Measurements from ENCODE around the gene INO80E. TPM values are rescaled to one million over a fixed set of nuclear protein-coding genes. Genes with fewer than 3 reads are reported as not detected.

Gene INO80E
- total RNA-seq, 1 experiment from 2014 or later = 90.1 TPM

DNA sequence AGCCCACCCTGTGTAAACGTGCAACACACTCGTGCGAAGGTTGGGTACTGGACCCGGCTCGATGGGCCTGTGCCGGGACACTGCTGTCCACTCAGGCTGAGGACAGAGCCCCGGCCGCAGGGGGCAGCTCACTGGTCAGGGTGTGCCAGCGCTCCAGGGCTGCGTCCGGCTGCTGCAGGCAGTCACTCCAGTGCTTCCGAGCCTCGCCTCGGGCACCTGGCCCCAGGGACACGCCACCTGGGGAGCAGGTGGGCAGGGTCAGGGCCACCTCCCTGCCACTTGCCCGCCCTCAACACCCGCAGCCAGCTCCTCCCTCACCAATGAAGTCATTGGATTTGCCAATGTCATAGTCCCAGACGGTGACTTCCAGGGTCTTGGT, 10.0 kb downstream of the INO80E start:
- H3K4me3 Mint-ChIP-seq (ENCODE audit: unreplicated experiment) = no peak overlapping the region
- no peak for DNase-seq (ENCODE audit: unreplicated experiment)
- no TSS peak for BruUV-seq (replicated peaks)
- H3K9me3 Mint-ChIP-seq (ENCODE audit: unreplicated experiment) = no peaks in the 10 kb centered on the region
- H3K36me3 Mint-ChIP-seq (ENCODE audit: insufficient read depth, unreplicated experiment) = peaks cover 8% of the 10 kb centered on the region
- POLR2A ChIA-PET = interaction anchor here (0.6 to 2.5 kb wide), 6 partner anchors 10 to 197 kb away, joined by 3 to 9 read pairs (median 4); partner anchors contain the start of genes HIRIP3, INO80E and TAOK2
- no peak overlapping the region for H3K27ac Mint-ChIP-seq (ENCODE audit: low read depth, unreplicated experiment)
- TF ChIP-seq, protein P1, sequence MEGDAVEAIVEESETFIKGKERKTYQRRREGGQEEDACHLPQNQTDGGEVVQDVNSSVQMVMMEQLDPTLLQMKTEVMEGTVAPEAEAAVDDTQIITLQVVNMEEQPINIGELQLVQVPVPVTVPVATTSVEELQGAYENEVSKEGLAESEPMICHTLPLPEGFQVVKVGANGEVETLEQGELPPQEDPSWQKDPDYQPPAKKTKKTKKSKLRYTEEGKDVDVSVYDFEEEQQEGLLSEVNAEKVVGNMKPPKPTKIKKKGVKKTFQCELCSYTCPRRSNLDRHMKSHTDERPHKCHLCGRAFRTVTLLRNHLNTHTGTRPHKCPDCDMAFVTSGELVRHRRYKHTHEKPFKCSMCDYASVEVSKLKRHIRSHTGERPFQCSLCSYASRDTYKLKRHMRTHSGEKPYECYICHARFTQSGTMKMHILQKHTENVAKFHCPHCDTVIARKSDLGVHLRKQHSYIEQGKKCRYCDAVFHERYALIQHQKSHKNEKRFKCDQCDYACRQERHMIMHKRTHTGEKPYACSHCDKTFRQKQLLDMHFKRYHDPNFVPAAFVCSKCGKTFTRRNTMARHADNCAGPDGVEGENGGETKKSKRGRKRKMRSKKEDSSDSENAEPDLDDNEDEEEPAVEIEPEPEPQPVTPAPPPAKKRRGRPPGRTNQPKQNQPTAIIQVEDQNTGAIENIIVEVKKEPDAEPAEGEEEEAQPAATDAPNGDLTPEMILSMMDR (IDR thresholded peaks at IDR 0.05; ENCODE audit: unreplicated experiment) = no peak
- intact Hi-C loops (cut with micrococcal nuclease) = no loop called here
- H3K4me1 Mint-ChIP-seq (ENCODE audit: insufficient read depth, unreplicated experiment) = no peaks in the 10 kb centered on the region
- CTCF ChIA-PET = interaction anchor here (0.6 to 2.0 kb wide), 5 partner anchors 11 to 306 kb away, joined by 3 to 6 read pairs (median 3); no protein-coding TSS in a partner anchor
- H3K27me3 Mint-ChIP-seq (ENCODE audit: insufficient read depth, unreplicated experiment) = peaks cover 12% of the 10 kb centered on the region

DNA sequence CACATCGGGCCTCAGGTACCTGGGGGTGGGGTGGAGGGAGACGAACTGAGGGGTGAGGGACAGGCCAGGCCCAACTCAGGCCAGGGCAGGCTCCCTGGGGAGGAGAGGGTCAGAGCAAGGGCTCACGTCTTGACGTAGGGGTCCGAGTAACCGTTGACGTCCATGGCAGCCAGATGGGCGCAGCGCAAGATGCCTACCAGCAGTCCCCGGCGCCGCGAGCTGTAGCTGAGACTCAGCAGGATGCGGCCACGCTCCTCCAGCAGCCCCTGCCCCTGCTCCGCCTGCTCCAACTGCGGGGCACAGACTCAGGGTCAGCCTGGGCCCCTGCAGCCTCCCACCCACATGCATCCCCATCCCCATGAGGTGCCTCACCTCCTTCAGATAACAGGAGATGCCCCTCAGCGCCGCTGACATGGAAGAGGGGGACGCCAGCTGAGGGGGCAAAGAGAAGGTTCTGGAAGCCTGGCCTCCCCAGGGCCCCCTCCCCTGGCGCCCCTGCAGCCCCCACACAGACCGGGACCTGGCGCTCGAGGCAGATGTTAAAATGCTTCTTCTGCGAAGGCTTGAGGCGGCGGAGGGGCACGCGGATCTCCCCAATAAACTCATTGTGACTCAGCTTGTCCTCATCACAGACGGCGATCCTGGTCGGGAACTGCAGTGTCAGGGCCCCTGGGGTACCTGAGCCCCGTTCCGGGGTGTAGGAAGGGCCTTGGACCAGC, 10.8 kb downstream of the INO80E start:
- TF ChIP-seq, protein P1 (IDR thresholded peaks at IDR 0.05; ENCODE audit: unreplicated experiment) = no peak
- Mint-ChIP-seq H3K36me3 (ENCODE audit: insufficient read depth, unreplicated experiment) (peaks cover under 1% of the 10 kb centered on the region), H3K27me3 (ENCODE audit: insufficient read depth, unreplicated experiment) (peaks cover 20% of the 10 kb centered on the region), H3K9me3 (ENCODE audit: unreplicated experiment) (no peaks in the 10 kb centered on the region), H3K27ac (ENCODE audit: low read depth, unreplicated experiment) (no peak overlapping the region), H3K4me3 (ENCODE audit: unreplicated experiment) (no peak overlapping the region), H3K4me1 (ENCODE audit: insufficient read depth, unreplicated experiment) (no peaks in the 10 kb centered on the region)
- DNase-seq (ENCODE audit: unreplicated experiment) = no peak
- no TSS peak for BruUV-seq (replicated peaks)
- intact Hi-C loops (cut with micrococcal nuclease) = no loop called here
- ChIA-PET CTCF (interaction anchor here (0.6 kb wide), 1 partner anchor 17 kb away, joined by 3 read pairs; no protein-coding TSS in a partner anchor), POLR2A (interaction anchor here (0.7 to 2.5 kb wide), 5 partner anchors 10 to 63 kb away, joined by 3 to 9 read pairs (median 4); partner anchors contain the start of genes HIRIP3, INO80E and TAOK2)

DNA sequence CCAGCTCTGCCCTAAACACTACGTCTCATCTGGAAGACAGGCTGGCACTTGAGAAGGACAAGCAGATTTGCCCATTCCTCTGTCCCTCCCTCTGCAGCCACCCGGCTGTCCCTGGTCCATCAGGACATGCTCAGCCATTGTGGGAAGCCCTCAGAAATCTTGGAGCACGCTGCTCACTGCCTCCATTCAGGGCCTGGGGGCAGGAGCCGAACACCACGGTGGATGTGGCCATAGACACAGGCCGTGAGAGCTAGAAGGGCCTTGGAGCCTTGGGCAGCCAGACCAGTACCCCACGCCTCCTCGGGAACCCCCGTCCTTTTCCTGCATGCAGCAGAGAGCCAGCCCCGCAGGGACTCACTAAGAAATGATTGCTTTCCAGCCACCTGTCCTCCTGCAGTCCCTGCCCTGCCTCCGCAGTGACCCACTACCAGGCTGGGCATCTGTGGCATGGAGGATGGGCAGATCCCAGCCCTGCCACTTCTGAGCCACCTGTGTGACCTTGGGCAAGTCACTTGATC, 11.4 kb downstream of the INO80E start:
- Mint-ChIP-seq H3K27me3 (ENCODE audit: insufficient read depth, unreplicated experiment) (peaks cover 26% of the 10 kb centered on the region), H3K27ac (ENCODE audit: low read depth, unreplicated experiment) (no peak overlapping the region), H3K4me1 (ENCODE audit: insufficient read depth, unreplicated experiment) (no peaks in the 10 kb centered on the region), H3K4me3 (ENCODE audit: unreplicated experiment) (no peak overlapping the region), H3K9me3 (ENCODE audit: unreplicated experiment) (no peaks in the 10 kb centered on the region), H3K36me3 (ENCODE audit: insufficient read depth, unreplicated experiment) (no peaks in the 10 kb centered on the region)
- TF ChIP-seq, protein P1 (IDR thresholded peaks at IDR 0.05; ENCODE audit: unreplicated experiment) = no peak
- intact Hi-C loops (cut with micrococcal nuclease) = no loop called here
- POLR2A ChIA-PET = interaction anchor here (0.7 to 1.1 kb wide), 2 partner anchors 34 to 64 kb away, joined by 3 to 4 read pairs; partner anchors contain the start of gene TAOK2
- no TSS peak for BruUV-seq (replicated peaks)
- CTCF ChIA-PET = interaction anchor here (0.6 kb wide), 1 partner anchor 15 kb away, joined by 4 read pairs; no protein-coding TSS in a partner anchor
- no peak for DNase-seq (ENCODE audit: unreplicated experiment)

DNA sequence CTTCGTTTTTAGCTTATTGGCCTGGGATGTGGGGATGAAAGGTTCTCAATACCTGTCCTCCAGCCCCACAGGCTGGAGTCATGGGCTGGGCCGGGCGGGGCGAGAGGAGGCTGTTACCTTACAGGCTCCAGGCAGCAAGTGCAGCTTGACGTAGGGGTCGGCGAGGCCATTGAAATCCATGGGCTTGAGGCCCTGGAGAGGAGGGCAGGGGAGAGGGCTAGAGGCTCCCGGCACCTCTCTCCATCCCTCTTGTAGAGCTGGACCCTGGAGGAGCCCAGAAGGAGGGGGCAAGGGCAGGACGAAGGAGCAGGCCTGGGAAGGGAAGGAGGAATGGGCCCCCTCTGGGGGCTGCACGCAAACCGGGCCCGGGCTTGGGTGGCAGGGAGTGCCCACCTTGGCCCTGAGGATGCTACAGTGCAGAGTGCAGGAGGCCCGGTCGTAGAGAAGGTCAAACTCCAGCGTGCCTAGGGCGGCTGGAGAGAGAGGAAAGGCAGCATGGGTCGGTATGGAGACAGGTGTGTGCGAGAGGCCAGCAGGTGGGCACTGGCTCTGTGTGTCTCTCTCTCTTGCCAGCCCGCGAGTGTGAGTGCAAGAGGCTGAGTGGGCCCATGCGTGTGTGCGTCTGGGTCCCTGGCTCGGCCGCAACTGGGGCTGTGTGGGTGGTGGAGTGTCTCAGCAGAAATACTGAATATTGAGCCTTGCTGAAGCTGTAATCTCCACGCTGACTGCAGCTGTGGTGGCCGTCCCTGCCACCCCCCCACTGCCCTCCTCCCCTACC, 13.2 kb downstream of the INO80E start:
- Mint-ChIP-seq H3K36me3 (ENCODE audit: insufficient read depth, unreplicated experiment) (no peaks in the 10 kb centered on the region), H3K4me3 (ENCODE audit: unreplicated experiment) (no peak overlapping the region), H3K27ac (ENCODE audit: low read depth, unreplicated experiment) (no peak overlapping the region), H3K4me1 (ENCODE audit: insufficient read depth, unreplicated experiment) (no peaks in the 10 kb centered on the region), H3K9me3 (ENCODE audit: unreplicated experiment) (no peaks in the 10 kb centered on the region), H3K27me3 (ENCODE audit: insufficient read depth, unreplicated experiment) (peaks cover 27% of the 10 kb centered on the region)
- BruUV-seq (replicated peaks) = no TSS peak
- no peak for DNase-seq (ENCODE audit: unreplicated experiment)
- intact Hi-C loops (cut with micrococcal nuclease) = no loop called here
- TF ChIP-seq, protein P1 (IDR thresholded peaks at IDR 0.05; ENCODE audit: unreplicated experiment) = no peak
- ChIA-PET CTCF (interaction anchor here (0.5 kb wide), 1 partner anchor 23 kb away, joined by 3 read pairs; no protein-coding TSS in a partner anchor), POLR2A (no interaction called here)

Data from MCF 10A (cell line).